WTC11 (cell line): ENCODE measurements around the gene ELOVL6. TPM values are rescaled to one million over a fixed set of nuclear protein-coding genes. Genes with fewer than 3 reads are reported as not detected.

ENCODE experiments used
- ATAC-seq: fragments of 200-7000 bp; cut with Tn5 transposase; 2 replicates; pipeline ENCODE4 v1.10.0; 2021; ENCODE audit warnings: mild to moderate bottlenecking, moderate library complexity
- CTCF ChIA-PET: fragments of 300-600 bp; sonication (Branson Sonifier 250); formaldehyde crosslinking; loops from one replicate; lab custom pipeline; 2021; ENCODE audit warnings: antibody characterized with exemption; lab: Charles Lee
- POLR2A ChIA-PET: fragments of 350-600 bp; sonication (Branson Sonifier 250); formaldehyde crosslinking; loops from one replicate; lab custom pipeline; 2021; ENCODE audit warnings: antibody characterized with exemption; lab: Charles Lee
- DNase-seq: peaks from one replicate; pipeline ENCODE4 v3.0.0; 2021; ENCODE audit warnings: low spot score
- H3K27ac Mint-ChIP-seq: 2 replicates; pipeline ENCODE4 v1.8.0; 2021; ENCODE audit warnings: mixed read lengths
- H3K27me3 Mint-ChIP-seq: 2 replicates; pipeline ENCODE4 v1.8.0; 2021; ENCODE audit warnings: low read depth, mild to moderate bottlenecking, moderate library complexity, mixed read lengths
- H3K36me3 Mint-ChIP-seq: 2 replicates; pipeline ENCODE4 v1.8.0; 2021; ENCODE audit warnings: mixed read lengths
- H3K4me1 Mint-ChIP-seq: 2 replicates; pipeline ENCODE4 v1.8.0; 2022; ENCODE audit warnings: mixed read lengths
- H3K4me3 Mint-ChIP-seq: 2 replicates; pipeline ENCODE4 v1.8.0; 2021; ENCODE audit warnings: mild to moderate bottlenecking, moderate library complexity, mixed read lengths
- H3K9me3 Mint-ChIP-seq: 2 replicates; pipeline ENCODE4 v1.8.0; 2021; ENCODE audit warnings: mixed read lengths
- CTCF ChIP-seq: fragments of 200-600 bp; IDR thresholded peaks from 2 replicates; pipeline ENCODE4 v1.8.0; 2022; ENCODE audit warnings: antibody characterized with exemption
- ELF4 ChIP-seq: sonication (generic); formaldehyde crosslinking; IDR thresholded peaks from 2 replicates; pipeline ENCODE4 v1.8.1; 2022; ENCODE audit warnings: low read depth, mild to moderate bottlenecking, moderate library complexity, missing genetic modification reagents
- FOXK1 ChIP-seq: sonication (generic); formaldehyde crosslinking; IDR thresholded peaks from 2 replicates; pipeline ENCODE4 v1.8.0; 2022; ENCODE audit warnings: mild to moderate bottlenecking, moderate library complexity, missing genetic modification reagents
- GTF2I ChIP-seq: fragments of 250-450 bp; sonication (Bioruptor Pico); conservative IDR thresholded peaks from 2 replicates; pipeline ENCODE4 v1.4.0; 2021; ENCODE audit warnings: mild to moderate bottlenecking
- MYBL2 ChIP-seq: sonication (generic); formaldehyde crosslinking; IDR thresholded peaks from 2 replicates; pipeline ENCODE4 v1.8.1; 2023; ENCODE audit warnings: mild to moderate bottlenecking, moderate library complexity, missing genetic modification reagents
- NFATC4 ChIP-seq: fragments of 250-450 bp; sonication (Bioruptor Pico); IDR thresholded peaks from 2 replicates; pipeline ENCODE4 v1.9.0; 2021; ENCODE audit warnings: mild to moderate bottlenecking
- NR3C1 ChIP-seq: sonication (generic); formaldehyde crosslinking; conservative IDR thresholded peaks from 2 replicates; pipeline ENCODE4 v1.8.1; 2023; ENCODE audit warnings: low read depth, mild to moderate bottlenecking, missing genetic modification reagents
- ZNF121 ChIP-seq: sonication (generic); formaldehyde crosslinking; IDR thresholded peaks from 2 replicates; pipeline ENCODE4 v1.8.0; 2023; ENCODE audit warnings: missing genetic modification reagents
- ZNF232 ChIP-seq: sonication (generic); formaldehyde crosslinking; IDR thresholded peaks from 2 replicates; pipeline ENCODE4 v1.8.0; 2022; ENCODE audit warnings: mild to moderate bottlenecking, missing genetic modification reagents
- ZNF281 ChIP-seq: sonication (generic); formaldehyde crosslinking; IDR thresholded peaks from 2 replicates; pipeline ENCODE4 v1.8.0; 2023; ENCODE audit warnings: mild to moderate bottlenecking, missing genetic modification reagents
- ZNF425 ChIP-seq: fragments of 250-450 bp; sonication (Bioruptor Pico); conservative IDR thresholded peaks from 2 replicates; pipeline ENCODE4 v1.9.0; 2021; ENCODE audit warnings: mild to moderate bottlenecking
- ZNF532 ChIP-seq: fragments of 250-450 bp; sonication (Bioruptor Pico); IDR thresholded peaks from 2 replicates; pipeline ENCODE4 v1.9.0; 2021; ENCODE audit warnings: mild to moderate bottlenecking, borderline replicate concordance
- total RNA-seq: library from RNA; stranded (reverse); gene quantifications from 3 replicates; pipeline ENCODE4 v1.2.3, GENCODE V29; 2021

The ELOVL6 gene
- total RNA-seq, 1 experiment from 2014 or later, result 87.4 TPM

- no peak for TF ChIP-seq ZNF425 (CRISPR knock-in tag)
These were observed 179.3 kb downstream of the ELOVL6 start (continued) for GRCh38 chr4:110019153-110019552.

GRCh38 chr4:110014233-110014632, 184.2 kb downstream of the ELOVL6 start:
- H3K4me3 Mint-ChIP-seq, result no peak overlapping the region
- TF ChIP-seq FOXK1 (CRISPR knock-in tag) (no peak), ZNF281 (CRISPR knock-in tag) (no peak), ZNF532 (CRISPR knock-in tag) (no peak), GTF2I (no peak), MYBL2 (CRISPR knock-in tag) (no peak), ELF4 (CRISPR knock-in tag) (no peak), NFATC4 (CRISPR knock-in tag) (no peak), NR3C1 (CRISPR knock-in tag) (no peak), ZNF121 (CRISPR knock-in tag) (no peak), CTCF (no peak), ZNF232 (no peak), ZNF425 (CRISPR knock-in tag) (no peak)
- H3K9me3 Mint-ChIP-seq, result peaks cover 10% of the 10 kb centered on the region
- H3K27me3 Mint-ChIP-seq, result no peaks in the 10 kb centered on the region
- DNase-seq (no peak), ATAC-seq (no peak)
- CTCF ChIA-PET, result interaction anchor here (1.0 kb wide), 1 partner anchor 15 kb away, joined by 3 read pairs; no protein-coding TSS in a partner anchor
- H3K4me1 Mint-ChIP-seq, result peaks cover 15% of the 10 kb centered on the region
- POLR2A ChIA-PET, result no interaction called here
- no peak overlapping the region for H3K27ac Mint-ChIP-seq
- peaks cover 3% of the 10 kb centered on the region for H3K36me3 Mint-ChIP-seq
